ENCODE results near the gene SH3RF2.
A peak's percentile ranks its signal among the peaks of the same experiment; 100 is the strongest.
"Not testable (repeated sequence)": the region's sequence is repeated elsewhere in the genome, so short reads cannot be mapped to it uniquely, and the experiment has no call there.

SH3RF2 gene

GRCh38 chr5:145949474-145949873, 13.1 kb downstream of the SH3RF2 start:
- DNase-seq (ENCODE audit: low read depth), result no peak

- no peak for DNase-seq (ENCODE audit: low read depth)
Measured at GRCh38 chr5:145951071-145951470, 14.7 kb downstream of the SH3RF2 start.

- DNase-seq (ENCODE audit: low read depth), result no peak
Measured at GRCh38 chr5:145953202-145953601, 16.8 kb downstream of the SH3RF2 start.

GRCh38 chr5:145954140-145954539, 17.8 kb downstream of the SH3RF2 start:
- DNase-seq (ENCODE audit: low read depth), result not testable (repeated sequence)

- DNase-seq (ENCODE audit: low read depth), result no peak
Measured at GRCh38 chr5:145957388-145957787, 21.0 kb downstream of the SH3RF2 start.

GRCh38 chr5:145958436-145958835, 22.1 kb downstream of the SH3RF2 start:
- no peak for DNase-seq (ENCODE audit: low read depth)

- DNase-seq (ENCODE audit: low read depth), result no peak
Measured at GRCh38 chr5:145960166-145960565, 23.8 kb downstream of the SH3RF2 start.

GRCh38 chr5:145960848-145961600, 24.6 kb downstream of the SH3RF2 start:
- no peak for DNase-seq (ENCODE audit: low read depth)

GRCh38 chr5:145962001-145962400, 25.6 kb downstream of the SH3RF2 start:
- DNase-seq (ENCODE audit: low read depth), result no peak

GRCh38 chr5:145964008-145964407, 27.6 kb downstream of the SH3RF2 start:
- DNase-seq (ENCODE audit: low read depth), result not testable (repeated sequence)

- no peak for DNase-seq (ENCODE audit: low read depth)
Measured at GRCh38 chr5:145965804-145966203, 29.4 kb downstream of the SH3RF2 start.

- no peak for DNase-seq (ENCODE audit: low read depth)
Measured at GRCh38 chr5:145967296-145967695, 30.9 kb downstream of the SH3RF2 start.

GRCh38 chr5:145968970-145969713, 32.8 kb downstream of the SH3RF2 start:
- DNase-seq (ENCODE audit: low read depth), result no peak

GRCh38 chr5:145969714-145970092, 33.3 kb downstream of the SH3RF2 start:
- DNase-seq (ENCODE audit: low read depth), result no peak

GRCh38 chr5:145971108-145971507, 34.7 kb downstream of the SH3RF2 start:
- no peak for DNase-seq (ENCODE audit: low read depth)

- DNase-seq (ENCODE audit: low read depth), result no peak
Measured at GRCh38 chr5:145971701-145972100, 35.3 kb downstream of the SH3RF2 start.

- DNase-seq (ENCODE audit: low read depth), result no peak
Measured at GRCh38 chr5:145975001-145975360, 38.6 kb downstream of the SH3RF2 start.

GRCh38 chr5:145975361-145976066, 39.1 kb downstream of the SH3RF2 start:
- peak; percentile 53 for DNase-seq (ENCODE audit: low read depth)

GRCh38 chr5:145976431-145977155, 40.2 kb downstream of the SH3RF2 start:
- DNase-seq (ENCODE audit: low read depth), result no peak

- DNase-seq (ENCODE audit: low read depth), result no peak
Measured at GRCh38 chr5:145978171-145978570, 41.8 kb downstream of the SH3RF2 start.

GRCh38 chr5:145978708-145979107, 42.3 kb downstream of the SH3RF2 start:
- DNase-seq (ENCODE audit: low read depth), result no peak

All from fibroblast of the conjunctiva (primary cell).